PFSK-1 (cell line): Measurements from ENCODE around the gene RNF121.

ENCODE experiments used
- POLR2AphosphoS5 ChIP-seq: IDR thresholded peaks from 2 replicates; pipeline ENCODE4 v1.6.1; 2012; ENCODE audit warnings: low read depth, mild to moderate bottlenecking, control low read depth, low read length, moderate library complexity
- REST ChIP-seq, 2 experiments: IDR thresholded peaks; 2 replicates each; pipeline versions ENCODE4 v1.6.1 to v1.8.0; 2011 to 2012; ENCODE audit warnings: low read depth in 2 of 2, low read length in 2 of 2, control low read depth in 1 of 2, inconsistent platforms in 1 of 2, mild to moderate bottlenecking in 1 of 2, moderate library complexity in 1 of 2; ENCODE audit not compliant: insufficient read depth in 1 of 2
- TAF1 ChIP-seq: IDR thresholded peaks from 2 replicates; pipeline ENCODE4 v1.6.1; 2012; ENCODE audit warnings: low read length, control low read depth, borderline replicate concordance; ENCODE audit not compliant: insufficient read depth

- TF ChIP-seq REST (IDR thresholded peaks at IDR 0.05; ENCODE audit: insufficient read depth in 1 of 2, low read depth in 2 of 2, low read length in 2 of 2), result no peak
- TF ChIP-seq POLR2AphosphoS5, result no peak
- TF ChIP-seq TAF1, result no peak
Observed at GRCh38 chr11:71933141-71933933, 4.5 kb downstream of the RNF121 start.
